ENCODE results near the gene GAB2. TPM values are rescaled to one million over a fixed set of nuclear protein-coding genes. Genes with fewer than 3 reads are reported as not detected.

GAB2 gene
- polyA plus RNA-seq, 2 donors, result 6.2 to 6.6 TPM

DNA sequence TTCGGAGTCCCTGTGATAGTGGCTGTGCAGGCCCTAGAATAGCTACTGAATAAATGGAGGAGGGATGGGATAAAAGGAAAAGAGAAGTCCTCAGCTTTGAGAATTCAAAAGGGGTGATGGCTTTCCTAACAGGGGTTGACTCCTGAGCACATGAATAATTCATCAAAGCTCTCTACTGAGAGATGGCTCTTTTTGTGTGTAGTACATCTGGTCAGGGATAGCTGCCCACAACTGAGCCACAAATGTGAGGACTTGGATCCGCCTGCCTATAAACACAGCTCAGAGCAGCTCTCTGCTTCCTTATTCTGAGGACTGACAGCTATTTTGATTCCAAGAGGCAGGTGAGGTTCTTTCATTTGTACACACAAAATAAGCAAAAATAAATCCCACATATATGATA, 146.6 kb downstream of the GAB2 start:
- H3K36me3 ChIP-seq (ENCODE audit: control insufficient read depth in 2 of 2, insufficient read depth in 2 of 2, low read length in 1 of 2), result peaks cover 0 to 4% of the 10 kb centered on the region in 2 donors
- H3K4me3 ChIP-seq (ENCODE audit: low read depth in 1 of 2, low read length in 2 of 2), result no peak overlapping the region
- no peaks in the 10 kb centered on the region for H3K27me3 ChIP-seq (ENCODE audit: control insufficient read depth in 1 of 2, insufficient read depth in 2 of 2, low read length in 2 of 2)
- no peaks in the 10 kb centered on the region for H3K4me1 ChIP-seq (ENCODE audit: control insufficient read depth in 2 of 2, insufficient read depth in 2 of 2, low read length in 1 of 2)
- WGBS, 2 donors, result 91 to 92% methylated on average over 2 of the region's 2 CpGs
- H3K9me3 ChIP-seq (ENCODE audit: control insufficient read depth in 2 of 2, insufficient read depth in 1 of 2, low read depth in 1 of 2, low read length in 1 of 2), result peaks cover 3 to 6% of the 10 kb centered on the region in 2 donors
- no peak overlapping the region for H3K27ac ChIP-seq (ENCODE audit: low read depth in 2 of 2, low read length in 1 of 2)

DNA sequence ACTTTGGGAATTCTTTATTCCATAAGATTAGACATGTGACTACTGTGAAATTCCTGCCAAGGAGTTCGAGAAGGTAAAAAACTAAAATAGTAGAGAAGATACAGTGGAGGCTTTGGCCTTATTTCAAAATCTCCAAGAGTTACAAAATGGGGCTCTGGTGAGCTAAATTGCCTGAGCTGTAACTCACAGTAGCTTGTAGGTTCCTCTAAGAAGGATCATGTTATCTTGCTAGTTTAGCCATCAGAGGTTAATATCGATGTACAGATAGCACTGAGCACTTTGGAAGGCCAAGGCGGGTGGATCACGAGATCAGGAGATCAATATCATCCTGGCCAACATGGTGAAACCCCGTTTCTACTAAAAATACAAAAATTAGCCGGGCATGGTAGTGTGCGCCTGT, 147.8 kb downstream of the GAB2 start:
- no peak overlapping the region for H3K27ac ChIP-seq (ENCODE audit: low read depth in 2 of 2, low read length in 1 of 2)
- no peaks in the 10 kb centered on the region for H3K4me1 ChIP-seq (ENCODE audit: control insufficient read depth in 2 of 2, insufficient read depth in 2 of 2, low read length in 1 of 2)
- peaks cover 3 to 6% of the 10 kb centered on the region in 2 donors for H3K9me3 ChIP-seq (ENCODE audit: control insufficient read depth in 2 of 2, insufficient read depth in 1 of 2, low read depth in 1 of 2, low read length in 1 of 2)
- H3K4me3 ChIP-seq (ENCODE audit: low read depth in 1 of 2, low read length in 2 of 2), result no peak overlapping the region
- peaks cover 0 to 4% of the 10 kb centered on the region in 2 donors for H3K36me3 ChIP-seq (ENCODE audit: control insufficient read depth in 2 of 2, insufficient read depth in 2 of 2, low read length in 1 of 2)
- 89 to 93% methylated on average over 7 of the region's 7 CpGs for WGBS, 2 donors
- no peaks in the 10 kb centered on the region for H3K27me3 ChIP-seq (ENCODE audit: control insufficient read depth in 1 of 2, insufficient read depth in 2 of 2, low read length in 2 of 2)

DNA sequence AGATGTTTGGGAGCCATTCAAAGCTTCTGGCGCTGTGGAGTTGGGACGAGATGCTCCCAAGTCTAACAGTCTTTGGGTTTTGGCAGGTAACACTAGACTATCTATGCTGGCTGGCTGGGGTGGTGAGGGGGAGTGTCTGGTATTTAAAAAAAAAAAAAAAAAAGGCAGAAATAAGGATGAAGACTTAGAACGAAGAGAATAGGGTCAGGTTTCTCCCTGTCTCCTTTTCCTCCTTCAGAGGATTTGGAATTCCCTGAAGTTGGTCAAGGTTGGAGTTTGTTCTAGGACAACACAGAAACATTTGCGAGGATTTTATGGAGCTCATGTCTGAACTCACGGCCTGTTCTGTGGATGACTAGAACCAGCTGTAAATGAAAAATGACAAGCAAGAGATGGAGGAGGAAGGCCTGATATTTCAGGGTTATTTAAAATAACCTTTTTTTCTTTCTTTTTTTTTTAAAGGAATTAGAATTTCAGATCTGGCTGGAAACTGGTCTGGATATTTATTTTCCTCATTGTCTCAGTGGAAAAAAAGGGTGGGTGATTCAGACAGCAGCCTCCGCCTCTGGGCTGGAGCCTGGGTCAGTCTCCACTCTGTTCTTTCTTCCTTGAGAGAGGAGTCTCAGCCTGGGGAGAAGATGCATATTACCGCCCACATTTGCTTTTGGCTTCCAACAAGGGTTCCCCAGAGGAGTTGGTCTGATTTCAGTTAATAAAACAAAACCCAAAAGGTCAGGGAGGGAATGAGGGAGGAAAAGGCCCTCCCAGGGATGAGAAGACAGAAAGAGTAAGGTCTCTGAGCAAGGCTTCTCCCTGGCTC, 148.8 kb downstream of the GAB2 start:
- 73 to 76% methylated on average over 7 of the region's 7 CpGs for WGBS, 2 donors
- Histone ChIP-seq H3K27ac (ENCODE audit: low read depth in 2 of 2, low read length in 1 of 2) (peak overlapping the region in 1 of 2 donors; percentile 33), H3K36me3 (ENCODE audit: control insufficient read depth in 2 of 2, insufficient read depth in 2 of 2, low read length in 1 of 2) (peaks cover 0 to 4% of the 10 kb centered on the region in 2 donors), H3K9me3 (ENCODE audit: control insufficient read depth in 2 of 2, insufficient read depth in 1 of 2, low read depth in 1 of 2, low read length in 1 of 2) (peaks cover 3 to 6% of the 10 kb centered on the region in 2 donors), H3K4me3 (ENCODE audit: low read depth in 1 of 2, low read length in 2 of 2) (no peak overlapping the region), H3K27me3 (ENCODE audit: control insufficient read depth in 1 of 2, insufficient read depth in 2 of 2, low read length in 2 of 2) (no peaks in the 10 kb centered on the region), H3K4me1 (ENCODE audit: control insufficient read depth in 2 of 2, insufficient read depth in 2 of 2, low read length in 1 of 2) (no peaks in the 10 kb centered on the region)

DNA sequence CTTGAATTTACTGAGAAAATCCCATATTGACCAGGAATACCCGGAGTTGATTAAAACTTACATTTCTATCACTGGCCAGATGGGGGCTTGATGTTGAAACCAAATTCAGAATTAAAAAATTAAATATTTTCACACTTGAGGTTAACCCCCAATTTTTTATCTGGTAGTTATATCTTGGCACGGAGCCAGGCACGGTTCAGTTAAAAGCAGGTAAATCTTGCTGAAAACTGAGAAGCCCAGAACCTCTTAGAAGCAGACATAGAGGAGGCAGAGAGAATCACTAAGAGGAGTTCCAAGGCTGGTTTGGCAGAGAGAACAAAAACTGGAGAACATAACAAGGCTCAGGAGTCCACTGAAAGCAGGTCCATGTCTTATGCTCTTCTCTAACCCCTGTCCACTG, 151.2 kb downstream of the GAB2 start:
- Histone ChIP-seq H3K4me1 (ENCODE audit: control insufficient read depth in 2 of 2, insufficient read depth in 2 of 2, low read length in 1 of 2) (no peaks in the 10 kb centered on the region), H3K9me3 (ENCODE audit: control insufficient read depth in 2 of 2, insufficient read depth in 1 of 2, low read depth in 1 of 2, low read length in 1 of 2) (no peaks in the 10 kb centered on the region), H3K4me3 (ENCODE audit: low read depth in 1 of 2, low read length in 2 of 2) (no peak overlapping the region), H3K27me3 (ENCODE audit: control insufficient read depth in 1 of 2, insufficient read depth in 2 of 2, low read length in 2 of 2) (no peaks in the 10 kb centered on the region), H3K27ac (ENCODE audit: low read depth in 2 of 2, low read length in 1 of 2) (no peak overlapping the region), H3K36me3 (ENCODE audit: control insufficient read depth in 2 of 2, insufficient read depth in 2 of 2, low read length in 1 of 2) (no peaks in the 10 kb centered on the region)
- WGBS, 2 donors, result 52 to 57% methylated on average over 3 of the region's 3 CpGs

DNA sequence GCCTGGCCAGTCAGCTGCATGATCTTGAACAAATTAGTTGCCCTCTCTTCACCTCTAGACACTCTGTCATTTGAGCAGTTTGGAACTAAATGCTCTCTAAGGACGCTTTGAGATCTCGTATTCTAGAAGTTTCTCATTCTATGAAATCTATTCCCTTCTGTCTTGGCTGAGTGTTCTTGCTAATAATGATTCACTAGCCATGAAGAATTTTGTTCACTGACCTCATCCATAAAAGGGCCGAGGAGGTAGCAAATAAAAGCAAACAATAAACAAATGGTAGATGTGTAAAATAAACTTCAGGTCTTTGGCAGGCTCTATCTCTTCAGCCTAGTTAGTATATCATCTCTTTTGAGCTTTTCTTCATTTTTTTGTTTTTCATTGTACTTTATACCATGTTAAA, 152.3 kb downstream of the GAB2 start:
- Histone ChIP-seq H3K27me3 (ENCODE audit: control insufficient read depth in 1 of 2, insufficient read depth in 2 of 2, low read length in 2 of 2) (no peaks in the 10 kb centered on the region), H3K9me3 (ENCODE audit: control insufficient read depth in 2 of 2, insufficient read depth in 1 of 2, low read depth in 1 of 2, low read length in 1 of 2) (no peaks in the 10 kb centered on the region), H3K4me1 (ENCODE audit: control insufficient read depth in 2 of 2, insufficient read depth in 2 of 2, low read length in 1 of 2) (no peaks in the 10 kb centered on the region), H3K36me3 (ENCODE audit: control insufficient read depth in 2 of 2, insufficient read depth in 2 of 2, low read length in 1 of 2) (no peaks in the 10 kb centered on the region), H3K27ac (ENCODE audit: low read depth in 2 of 2, low read length in 1 of 2) (no peak overlapping the region), H3K4me3 (ENCODE audit: low read depth in 1 of 2, low read length in 2 of 2) (no peak overlapping the region)
- 54 to 57% methylated on average over 3 of the region's 3 CpGs for WGBS, 2 donors

DNA sequence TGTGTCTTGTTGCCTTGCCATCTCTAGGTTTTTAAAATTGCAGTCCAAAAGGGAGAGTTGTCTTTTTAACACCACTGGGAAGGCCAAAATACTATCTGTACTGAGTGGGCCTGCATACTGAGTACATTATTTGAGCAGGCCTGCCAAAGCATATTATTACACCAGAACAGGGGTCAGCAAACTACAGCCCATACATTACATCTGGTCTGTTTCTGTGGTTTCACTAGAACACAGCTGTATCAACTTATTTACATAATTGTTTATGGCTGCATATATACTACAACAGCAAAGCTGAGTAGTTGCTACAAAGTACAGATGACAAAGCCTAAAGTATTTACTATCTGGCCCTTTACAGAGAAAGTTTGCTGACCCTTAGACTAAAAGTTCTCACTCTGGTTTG, 154.9 kb downstream of the GAB2 start:
- H3K27me3 ChIP-seq (ENCODE audit: control insufficient read depth in 1 of 2, insufficient read depth in 2 of 2, low read length in 2 of 2), result no peaks in the 10 kb centered on the region
- H3K4me1 ChIP-seq (ENCODE audit: control insufficient read depth in 2 of 2, insufficient read depth in 2 of 2, low read length in 1 of 2), result no peaks in the 10 kb centered on the region

DNA sequence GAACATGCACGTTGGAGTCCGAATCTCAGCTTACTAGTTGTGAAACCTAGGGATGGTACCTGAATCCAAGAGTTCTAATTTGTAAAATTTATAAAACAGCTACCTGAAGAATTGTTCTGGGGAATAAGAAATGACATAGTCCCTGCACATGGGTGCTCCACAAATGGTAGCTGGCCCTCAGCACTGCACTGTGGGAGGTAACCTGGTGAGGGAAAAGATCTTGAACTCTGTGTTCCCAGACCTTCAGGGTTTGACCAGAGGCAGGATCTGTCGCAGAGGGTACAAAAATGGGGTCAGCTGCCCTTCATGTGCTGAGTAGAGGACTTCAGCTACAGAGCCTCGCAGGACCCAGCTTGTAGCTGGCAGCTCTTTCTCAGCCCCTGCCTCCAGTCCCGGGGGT, 155.4 kb downstream of the GAB2 start:
- Histone ChIP-seq H3K27ac (ENCODE audit: low read depth in 2 of 2, low read length in 1 of 2) (no peak overlapping the region), H3K9me3 (ENCODE audit: control insufficient read depth in 2 of 2, insufficient read depth in 1 of 2, low read depth in 1 of 2, low read length in 1 of 2) (no peaks in the 10 kb centered on the region), H3K27me3 (ENCODE audit: control insufficient read depth in 1 of 2, insufficient read depth in 2 of 2, low read length in 2 of 2) (no peaks in the 10 kb centered on the region), H3K4me1 (ENCODE audit: control insufficient read depth in 2 of 2, insufficient read depth in 2 of 2, low read length in 1 of 2) (no peaks in the 10 kb centered on the region), H3K4me3 (ENCODE audit: low read depth in 1 of 2, low read length in 2 of 2) (no peak overlapping the region), H3K36me3 (ENCODE audit: control insufficient read depth in 2 of 2, insufficient read depth in 2 of 2, low read length in 1 of 2) (no peaks in the 10 kb centered on the region)
- 82 to 87% methylated on average over 5 of the region's 5 CpGs for WGBS, 2 donors

More for the DNA sequence above, 154.9 kb downstream of the GAB2 start:
- H3K4me3 ChIP-seq (ENCODE audit: low read depth in 1 of 2, low read length in 2 of 2), result no peak overlapping the region
- H3K36me3 ChIP-seq (ENCODE audit: control insufficient read depth in 2 of 2, insufficient read depth in 2 of 2, low read length in 1 of 2), result no peaks in the 10 kb centered on the region
- H3K9me3 ChIP-seq (ENCODE audit: control insufficient read depth in 2 of 2, insufficient read depth in 1 of 2, low read depth in 1 of 2, low read length in 1 of 2), result no peaks in the 10 kb centered on the region
- H3K27ac ChIP-seq (ENCODE audit: low read depth in 2 of 2, low read length in 1 of 2), result no peak overlapping the region

DNA sequence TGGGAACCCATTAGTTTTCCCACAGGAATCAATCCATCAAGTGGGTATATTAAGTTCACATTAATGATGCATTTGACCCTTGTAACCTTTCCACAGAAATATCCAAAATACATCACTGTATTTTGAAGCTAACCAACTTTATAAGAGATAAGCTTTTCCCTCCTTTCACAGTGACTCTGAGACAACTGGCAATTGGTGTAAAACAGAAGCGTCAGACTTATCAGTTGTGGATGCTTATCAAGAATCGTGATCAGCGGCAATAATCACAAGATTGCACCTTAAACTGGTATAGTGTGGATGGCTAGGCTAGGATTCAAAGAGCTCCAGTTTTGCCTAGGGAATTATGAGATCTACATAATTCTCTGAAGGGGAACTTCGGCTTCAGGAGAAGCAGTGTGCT, 155.8 kb downstream of the GAB2 start:
- Histone ChIP-seq H3K36me3 (ENCODE audit: control insufficient read depth in 2 of 2, insufficient read depth in 2 of 2, low read length in 1 of 2) (no peaks in the 10 kb centered on the region), H3K4me3 (ENCODE audit: low read depth in 1 of 2, low read length in 2 of 2) (no peak overlapping the region), H3K27me3 (ENCODE audit: control insufficient read depth in 1 of 2, insufficient read depth in 2 of 2, low read length in 2 of 2) (no peaks in the 10 kb centered on the region), H3K27ac (ENCODE audit: low read depth in 2 of 2, low read length in 1 of 2) (no peak overlapping the region), H3K4me1 (ENCODE audit: control insufficient read depth in 2 of 2, insufficient read depth in 2 of 2, low read length in 1 of 2) (no peaks in the 10 kb centered on the region), H3K9me3 (ENCODE audit: control insufficient read depth in 2 of 2, insufficient read depth in 1 of 2, low read depth in 1 of 2, low read length in 1 of 2) (no peaks in the 10 kb centered on the region)
- 92 to 93% methylated on average over 4 of the region's 4 CpGs for WGBS, 2 donors

DNA sequence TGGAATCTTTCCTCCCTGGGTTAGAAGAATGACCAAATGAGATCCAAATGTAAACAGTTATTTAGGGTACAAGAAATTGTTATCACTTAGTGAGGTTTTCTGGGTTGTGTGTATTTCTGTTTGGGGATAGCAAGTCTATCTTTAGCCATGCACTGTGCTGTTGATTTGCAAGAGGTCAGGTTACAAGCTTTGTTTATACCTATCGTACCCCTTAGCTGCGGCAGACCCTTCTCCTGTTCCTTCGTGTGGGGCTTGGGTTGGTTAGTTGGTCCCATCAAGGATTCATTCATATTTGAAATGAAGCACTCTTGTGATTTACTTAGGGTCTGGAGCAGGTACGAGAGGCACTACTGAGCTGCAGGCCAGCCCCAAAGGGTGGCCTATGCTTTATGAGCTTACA, 156.3 kb downstream of the GAB2 start:
- Histone ChIP-seq H3K27me3 (ENCODE audit: control insufficient read depth in 1 of 2, insufficient read depth in 2 of 2, low read length in 2 of 2) (no peaks in the 10 kb centered on the region), H3K36me3 (ENCODE audit: control insufficient read depth in 2 of 2, insufficient read depth in 2 of 2, low read length in 1 of 2) (no peaks in the 10 kb centered on the region), H3K27ac (ENCODE audit: low read depth in 2 of 2, low read length in 1 of 2) (no peak overlapping the region), H3K9me3 (ENCODE audit: control insufficient read depth in 2 of 2, insufficient read depth in 1 of 2, low read depth in 1 of 2, low read length in 1 of 2) (no peaks in the 10 kb centered on the region), H3K4me3 (ENCODE audit: low read depth in 1 of 2, low read length in 2 of 2) (no peak overlapping the region), H3K4me1 (ENCODE audit: control insufficient read depth in 2 of 2, insufficient read depth in 2 of 2, low read length in 1 of 2) (no peaks in the 10 kb centered on the region)
- WGBS, 2 donors, result 82 to 83% methylated on average over 4 of the region's 4 CpGs
